Panc1 (cell line): ENCODE measurements around the gene ZNF792. TPM values are rescaled to one million over a fixed set of nuclear protein-coding genes. Genes with fewer than 3 reads are reported as not detected.
"Not testable (repeated sequence)": the region's sequence is repeated elsewhere in the genome, so short reads cannot be mapped to it uniquely, and the experiment has no call there.

Experiments used
- ATAC-seq: fragments of 200-7000 bp; cut with Tn5 transposase; 2 replicates; pipeline ENCODE4 v1.9.1; 2020; ENCODE audit warnings: mild to moderate bottlenecking, moderate library complexity
- BruUV-seq: library from RNA; stranded (reverse); fragments of 400-500 nt; replicated peaks from 2 replicates; lab custom pipeline; 2021; lab: Mats Ljungman, UMichigan
- CTCF ChIA-PET: fragments of 300-600 bp; sonication (Branson Sonifier 250); formaldehyde crosslinking; loops from one replicate; lab custom pipeline; 2022; ENCODE audit warnings: antibody characterized with exemption; lab: Charles Lee
- POLR2A ChIA-PET: fragments of 300-600 bp; sonication (Branson Sonifier 250); formaldehyde crosslinking; loops from one replicate; lab custom pipeline; 2022; ENCODE audit warnings: antibody characterized with exemption; lab: Charles Lee
- DNase-seq: peaks from one replicate; pipeline ENCODE4 v3.0.0-alpha.2; 2010; ENCODE audit warnings: low read depth, low spot score
- H3K27ac ChIP-seq: 2 replicates; pipeline ENCODE4 v1.5.1; 2011; ENCODE audit warnings: mild to moderate bottlenecking, low read length, inconsistent platforms
- H3K27me3 ChIP-seq: fragments of 200-500 bp; sonication (Bioruptor generic); 2 replicates; pipeline ENCODE4 v1.6.0; 2014; ENCODE audit warnings: low read length, inconsistent platforms; ENCODE audit not compliant: control insufficient read depth, insufficient read depth
- H3K36me3 ChIP-seq: fragments of 200-500 bp; sonication (Bioruptor generic); 2 replicates; pipeline ENCODE4 v1.5.1; 2014; ENCODE audit warnings: inconsistent platforms, mild to moderate bottlenecking, low read length, moderate library complexity; ENCODE audit not compliant: control insufficient read depth, insufficient read depth
- H3K4me1 ChIP-seq: 2 replicates; pipeline ENCODE4 v1.5.1; 2011; ENCODE audit warnings: inconsistent platforms, mild to moderate bottlenecking, low read length, moderate library complexity; ENCODE audit not compliant: control insufficient read depth, insufficient read depth
- H3K4me3 ChIP-seq, 2 experiments: 2 replicates each; pipeline ENCODE4 v1.5.1; 2011 to 2012; ENCODE audit warnings: low read depth in 2 of 2, low read length in 2 of 2, mild to moderate bottlenecking in 2 of 2, inconsistent platforms in 1 of 2, moderate library complexity in 1 of 2
- H3K9me3 ChIP-seq: fragments of 200-500 bp; sonication (Bioruptor generic); 2 replicates; pipeline ENCODE4 v1.5.1; 2014; ENCODE audit warnings: low read depth, mild to moderate bottlenecking, inconsistent platforms, low read length, moderate library complexity; ENCODE audit not compliant: control insufficient read depth, insufficient read depth
- CTCF ChIP-seq: fragments of 450-650 bp; IDR thresholded peaks from 2 replicates; pipeline ENCODE4 v1.5.1; 2017; ENCODE audit warnings: mild to moderate bottlenecking
- POLR2AphosphoS5 ChIP-seq: IDR thresholded peaks from 2 replicates; pipeline ENCODE4 v1.6.1; 2012; ENCODE audit warnings: mild to moderate bottlenecking, low read depth, low read length, moderate library complexity
- REST ChIP-seq, 2 experiments: IDR thresholded peaks; 2 replicates each; pipeline ENCODE4 v1.6.1; 2011 to 2012; ENCODE audit warnings: low read depth in 2 of 2, control low read depth in 1 of 2, low read length in 1 of 2, mild to moderate bottlenecking in 1 of 2, moderate library complexity in 1 of 2; ENCODE audit not compliant: insufficient read depth in 1 of 2
- SIN3A ChIP-seq: IDR thresholded peaks from 2 replicates; pipeline ENCODE4 v1.6.1; 2012; ENCODE audit warnings: low read depth, mild to moderate bottlenecking, low read length, moderate library complexity, borderline replicate concordance; ENCODE audit not compliant: insufficient read depth
- TCF7L2 ChIP-seq: IDR thresholded peaks from 2 replicates; pipeline ENCODE4 v1.6.1; 2011; ENCODE audit warnings: mild to moderate bottlenecking, low read depth, low read length, inconsistent platforms
- in situ Hi-C: cut with HindIII; loops from 2 replicates; pipeline ENCODE4 v1.10.0; 2016; ENCODE audit warnings: low sequenced_read_pairs, low pct_unique_long_range_greater_than_20kb
- intact Hi-C: fragments of 100-400 bp; cut with micrococcal nuclease; formaldehyde crosslinking; loops from one replicate; pipeline ENCODE4 v1.10.0; 2022; ENCODE audit not compliant: unreplicated experiment
- total RNA-seq: library from RNA; stranded (reverse); gene quantifications from one replicate; pipeline ENCODE4 v1.2.1, GENCODE V29; 2021; ENCODE audit not compliant: unreplicated experiment

The ZNF792 gene
- total RNA-seq, 1 experiment from 2014 or later = 1.8 TPM

GRCh38 chr19:34969721-34970120 lies 5.7 kb upstream of the ZNF792 start:
- ATAC-seq (no peak), DNase-seq (no peak)
- ChIA-PET CTCF (no interaction called here), POLR2A (no interaction called here)
- Histone ChIP-seq H3K27me3 (no peaks in the 10 kb centered on the region), H3K4me1 (no peaks in the 10 kb centered on the region), H3K27ac (no peak overlapping the region), H3K9me3 (peaks cover 10% of the 10 kb centered on the region), H3K36me3 (no peaks in the 10 kb centered on the region), H3K4me3 (no peak overlapping the region)
- no TSS peak for BruUV-seq
- in situ Hi-C loops = no loop called here
- TF ChIP-seq REST (IDR thresholded peaks at IDR 0.05; ENCODE audit: insufficient read depth in 1 of 2, low read depth in 2 of 2, low read length in 1 of 2) (no peak), CTCF (no peak), SIN3A (no peak), POLR2AphosphoS5 (no peak), TCF7L2 (no peak)
- intact Hi-C loops = loop anchor here (5.0 kb wide), 2 partner anchors 43 to 123 kb away; no protein-coding TSS in a partner anchor

GRCh38 chr19:34967551-34967950 lies 3.5 kb upstream of the ZNF792 start:
- ChIA-PET POLR2A (no interaction called here), CTCF (no interaction called here)
- Histone ChIP-seq H3K9me3 (peaks cover 10% of the 10 kb centered on the region), H3K27ac (no peak overlapping the region), H3K4me3 (no peak overlapping the region), H3K36me3 (no peaks in the 10 kb centered on the region), H3K27me3 (no peaks in the 10 kb centered on the region), H3K4me1 (0 out of 2 replicates have a peak, but pooled peaks cover 10% of the 10 kb centered on the region)
- intact Hi-C loops = no loop called here
- in situ Hi-C loops = no loop called here
- TF ChIP-seq REST (IDR thresholded peaks at IDR 0.05; ENCODE audit: insufficient read depth in 1 of 2, low read depth in 2 of 2, low read length in 1 of 2) = no peak
- no peak for TF ChIP-seq CTCF
- TF ChIP-seq POLR2AphosphoS5 = no peak
- no peak for TF ChIP-seq SIN3A
- TF ChIP-seq TCF7L2 = no peak
- no TSS peak for BruUV-seq
- DNase-seq = no peak
- no peak for ATAC-seq

- CTCF ChIA-PET, DNase-seq, H3K4me3 ChIP-seq, H3K36me3 ChIP-seq, in situ Hi-C loops, H3K27ac ChIP-seq, BruUV-seq, ATAC-seq, POLR2A ChIA-PET, H3K27me3 ChIP-seq, intact Hi-C loops: not testable (repeated sequence)
- peaks cover 10% of the 10 kb centered on the region for H3K9me3 ChIP-seq
- 0 out of 2 replicates have a peak, but pooled peaks cover 10% of the 10 kb centered on the region for H3K4me1 ChIP-seq
Observed at GRCh38 chr19:34965505-34965904, 1.5 kb upstream of the ZNF792 start.
